H1 (cell line): ENCODE measurements around the gene TCF19. TPM values are rescaled to one million over a fixed set of nuclear protein-coding genes. Genes with fewer than 3 reads are reported as not detected.

Experiments used
- CTCF ChIA-PET: fragments of 300-600 bp; sonication (Branson Sonifier 250); formaldehyde crosslinking; loops from one replicate; lab custom pipeline; 2021; ENCODE audit not compliant: partially characterized antibody; lab: Charles Lee
- POLR2A ChIA-PET: fragments of 300-600 bp; sonication (Branson Sonifier 250); formaldehyde crosslinking; loops from one replicate; lab custom pipeline; 2021; ENCODE audit warnings: inconsistent platforms; ENCODE audit not compliant: partially characterized antibody; lab: Charles Lee
- DNase-seq, 2 experiments: peaks; one replicate each; pipeline versions ENCODE4 v3.0.0 to v3.0.0-alpha.2; 2010 to 2022; ENCODE audit warnings: low spot score in 2 of 2, low read depth in 1 of 2, mixed read lengths in 1 of 2
- FAIRE-seq: peaks from 2 replicates; lab custom pipeline; 2011; peaks lifted over from hg19 to GRCh38; lab: Jason Lieb, UNC
- H2AFZ ChIP-seq: 2 replicates; pipeline ENCODE4 v1.8.1; 2012; ENCODE audit warnings: low read length, inconsistent platforms
- H2AK5ac ChIP-seq: 2 replicates; pipeline ENCODE4 v1.6.1; 2013; ENCODE audit warnings: low read depth, low read length
- H2BK120ac ChIP-seq: replicated peaks from 2 replicates; pipeline ENCODE3; 2013; ENCODE audit warnings: low read depth, low read length, inconsistent platforms
- H2BK12ac ChIP-seq: 2 replicates; pipeline ENCODE4 v1.6.1; 2013; ENCODE audit warnings: low read depth, low read length
- H2BK15ac ChIP-seq: 2 replicates; pipeline ENCODE4 v1.6.1; 2013; ENCODE audit warnings: low read length
- H2BK20ac ChIP-seq: 2 replicates; pipeline ENCODE4 v1.6.1; 2013; ENCODE audit warnings: low read length
- H2BK5ac ChIP-seq: 2 replicates; pipeline ENCODE4 v1.6.1; 2013; ENCODE audit warnings: low read depth, low read length
- H3K14ac ChIP-seq: 2 replicates; pipeline ENCODE4 v1.6.1; 2013; ENCODE audit warnings: inconsistent platforms; ENCODE audit not compliant: insufficient read length
- H3K18ac ChIP-seq: 2 replicates; pipeline ENCODE4 v1.6.1; 2013; ENCODE audit warnings: low read length; ENCODE audit errors: extremely low read depth
- H3K23ac ChIP-seq: 2 replicates; pipeline ENCODE4 v1.6.1; 2013; ENCODE audit warnings: inconsistent platforms; ENCODE audit not compliant: insufficient read length
- H3K23me2 ChIP-seq: 2 replicates; pipeline ENCODE4 v1.6.1; 2013; ENCODE audit warnings: low read depth, low read length
- H3K27ac ChIP-seq: 2 replicates; pipeline ENCODE4 v1.6.1; 2011; ENCODE audit warnings: low read depth, low read length, inconsistent platforms
- H3K27me3 ChIP-seq, 4 experiments: replicated peaks in 1 of 4; 1 replicate in 1 of 4; 2 replicates in 3 of 4; pipeline versions ENCODE4 v1.6.1 to v1.8.1; 2011 to 2013; ENCODE audit warnings: low read length in 3 of 4, mild to moderate bottlenecking in 3 of 4, inconsistent platforms in 2 of 4, mixed read lengths in 2 of 4, moderate library complexity in 1 of 4; ENCODE audit not compliant: control insufficient read depth in 3 of 4, insufficient read depth in 3 of 4; ENCODE audit errors: extremely low read depth in 1 of 4
- H3K36me3 ChIP-seq, 4 experiments: 2 replicates each; pipeline versions ENCODE4 v1.6.1 to v1.8.1; 2011 to 2013; ENCODE audit warnings: mild to moderate bottlenecking in 4 of 4, low read length in 3 of 4, moderate library complexity in 2 of 4, control low read depth in 1 of 4, inconsistent platforms in 1 of 4; ENCODE audit not compliant: insufficient read depth in 4 of 4, control insufficient read depth in 2 of 4
- H3K4ac ChIP-seq: replicated peaks from 2 replicates; pipeline ENCODE3; 2013; ENCODE audit warnings: low read length, low read depth, mixed read lengths, inconsistent platforms; ENCODE audit not compliant: insufficient read length
- H3K4me1 ChIP-seq, 4 experiments: replicated peaks in 1 of 4; 1 replicate in 1 of 4; 2 replicates in 3 of 4; pipeline versions ENCODE4 v1.6.1 to v1.8.1; 2011 to 2013; ENCODE audit warnings: low read length in 3 of 4, inconsistent platforms in 2 of 4, mixed read lengths in 1 of 4; ENCODE audit not compliant: insufficient read depth in 4 of 4, control insufficient read depth in 3 of 4
- H3K4me2 ChIP-seq, 2 experiments: 2 replicates each; pipeline versions ENCODE4 v1.6.1 to v1.8.1; 2011 to 2013; ENCODE audit warnings: low read depth in 2 of 2, low read length in 2 of 2, control low read depth in 1 of 2, inconsistent platforms in 1 of 2, mild to moderate bottlenecking in 1 of 2; ENCODE audit not compliant: insufficient read depth in 1 of 2
- H3K4me3 ChIP-seq, 4 experiments: fragments of 200-600, 300-600 bp in 1 of 4; sonication (generic), shearing (Covaris generic), sonication (Bioruptor Twin) in 1 of 4; 2 replicates each; pipeline versions ENCODE4 v1.5.1 to v1.8.1; 2011 to 2016; ENCODE audit warnings: low read length in 4 of 4, low read depth in 3 of 4, control low read depth in 2 of 4, inconsistent platforms in 2 of 4, mild to moderate bottlenecking in 2 of 4, mixed read lengths in 1 of 4, moderate library complexity in 1 of 4; ENCODE audit not compliant: insufficient read depth in 2 of 4; ENCODE audit errors: extremely low read depth in 1 of 4
- H3K56ac ChIP-seq: replicated peaks from 2 replicates; pipeline ENCODE3; 2013; ENCODE audit warnings: low read depth, mild to moderate bottlenecking, mixed read lengths, low read length, inconsistent platforms; ENCODE audit not compliant: insufficient read length
- H3K79me1 ChIP-seq: 2 replicates; pipeline ENCODE4 v1.6.1; 2013; ENCODE audit warnings: low read depth, low read length, control low read depth
- H3K79me2 ChIP-seq, 2 experiments: 2 replicates each; pipeline versions ENCODE4 v1.6.1 to v1.8.1; 2012 to 2013; ENCODE audit warnings: low read length in 2 of 2, mild to moderate bottlenecking in 2 of 2, inconsistent platforms in 1 of 2; ENCODE audit not compliant: insufficient read depth in 2 of 2, control insufficient read depth in 1 of 2
- H3K9ac ChIP-seq, 4 experiments: replicated peaks in 1 of 4; 1 replicate in 1 of 4; 2 replicates in 3 of 4; pipeline versions ENCODE4 v1.6.1 to v1.8.1; 2011 to 2013; ENCODE audit warnings: low read depth in 3 of 4, low read length in 3 of 4, control low read depth in 2 of 4, mild to moderate bottlenecking in 2 of 4, moderate library complexity in 2 of 4, inconsistent platforms in 1 of 4; ENCODE audit errors: extremely low read depth in 1 of 4
- H3K9me3 ChIP-seq, 2 experiments: 2 replicates each; pipeline versions ENCODE4 v1.6.1 to v1.8.1; 2012 to 2013; ENCODE audit warnings: mild to moderate bottlenecking in 2 of 2, moderate library complexity in 2 of 2, control low read depth in 1 of 2, inconsistent platforms in 1 of 2, low read depth in 1 of 2, low read length in 1 of 2, mixed read lengths in 1 of 2; ENCODE audit not compliant: insufficient read depth in 2 of 2
- H4K20me1 ChIP-seq, 2 experiments: replicated peaks in 1 of 2; 2 replicates each; pipeline versions ENCODE3 to v1.8.1; 2011 to 2013; ENCODE audit warnings: inconsistent platforms in 2 of 2, low read length in 2 of 2, mild to moderate bottlenecking in 1 of 2; ENCODE audit not compliant: insufficient read depth in 2 of 2, control insufficient read depth in 1 of 2
- H4K5ac ChIP-seq: 2 replicates; pipeline ENCODE4 v1.6.1; 2013; ENCODE audit warnings: low read length, low read depth, mixed read lengths, inconsistent platforms; ENCODE audit not compliant: insufficient read length
- H4K8ac ChIP-seq: 2 replicates; pipeline ENCODE4 v1.8.0; 2013; ENCODE audit warnings: mild to moderate bottlenecking, moderate library complexity, low read length, inconsistent platforms; ENCODE audit not compliant: insufficient read depth; ENCODE audit errors: extremely low read depth
- H4K91ac ChIP-seq: replicated peaks from 2 replicates; pipeline ENCODE3; 2013; ENCODE audit warnings: low read length, mixed read lengths, inconsistent platforms; ENCODE audit not compliant: insufficient read length
- CBX5 ChIP-seq: fragments of 300-800, 300-1000 bp; sonication (generic); IDR thresholded peaks from 2 replicates; pipeline ENCODE4 v1.7.1; 2016; ENCODE audit warnings: antibody characterized with exemption, low read length, low read depth
- CBX8 ChIP-seq: fragments of 300-800, 300-1000 bp; sonication (generic); IDR thresholded peaks from 2 replicates; pipeline ENCODE4 v1.7.1; 2016; ENCODE audit warnings: low read depth, low read length, borderline replicate concordance
- CEBPB ChIP-seq: IDR thresholded peaks from 2 replicates; pipeline ENCODE4 v1.6.1; 2012; ENCODE audit warnings: low read depth, low read length
- GTF2F1 ChIP-seq: IDR thresholded peaks from 2 replicates; pipeline ENCODE4 v1.6.1; 2012; ENCODE audit warnings: low read depth, low read length, improper control_type of control experiment, borderline replicate concordance
- NRF1 ChIP-seq: IDR thresholded peaks from 2 replicates; pipeline ENCODE4 v1.6.1; 2011; ENCODE audit warnings: mild to moderate bottlenecking, low read depth, low read length, improper control_type of control experiment
- TAF1 ChIP-seq: IDR thresholded peaks from 2 replicates; pipeline ENCODE4 v1.6.1; 2011; ENCODE audit warnings: mild to moderate bottlenecking, low read depth, low read length
- WGBS, 2 experiments: shearing (Covaris generic) in 1 of 2; methylation state at CpG; one replicate each; pipeline versions ENCODE4 v1.1.6 to v1.1.7; 2013 to 2015; ENCODE audit warnings: low lambda C conversion rate in 2 of 2, mixed read lengths in 2 of 2, inconsistent platforms in 1 of 2, low coverage in 1 of 2, missing lambda C conversion rate in 1 of 2; ENCODE audit not compliant: insufficient replicate concordance in 2 of 2, insufficient coverage in 1 of 2, insufficient read length in 1 of 2; ENCODE audit errors: extremely low coverage in 1 of 2, missing lambda C conversion rate in 1 of 2; 5-methylcytosine and 5-hydroxymethylcytosine counted together
- polyA plus RNA-seq, 7 experiments: library from polyadenylated mRNA; depleted of rRNA in 3 of 7; stranded (reverse) in 5 of 7; unstranded in 2 of 7; fragments of >200 nt in 5 of 7; fragments of 200-250 nt in 2 of 7; gene quantifications; 1 replicate in 5 of 7; 2 replicates in 1 of 7; 4 replicates in 1 of 7; pipeline versions ENCODE4 v1.2.1 to v1.2.3, GENCODE V29; 2011 to 2013; ENCODE audit warnings: missing spikeins in 2 of 7, mixed read lengths in 2 of 7
- total RNA-seq: library from RNA; stranded (reverse); fragmentation: NEBNext Ultra II Directional; extraction: Animal tissue kit (Norgen Biotek cat#: 25700); gene quantifications from 2 replicates; pipeline ENCODE4 v1.2.1, GENCODE V29; 2021

Gene TCF19
- total and polyA plus RNA-seq, 2 of the 8 experiments (the other 6 are each of a cell fraction or from before 2014, with no cell fraction given), result 7.2 to 11.0 TPM

- H3K14ac ChIP-seq, result no peak overlapping the region
- H4K20me1 ChIP-seq, result peaks cover 0 to 1% of the 10 kb centered on the region in 2 experiments
- H2BK12ac ChIP-seq, result no peak overlapping the region
- no peak overlapping the region for H3K23ac ChIP-seq
- ChIA-PET CTCF (interaction anchor here (0.6 to 16.4 kb wide), 5 partner anchors 11 to 53 kb away, joined by 3 to 170 read pairs (median 4); no protein-coding TSS in a partner anchor), POLR2A (interaction anchor here (0.6 to 68.5 kb wide), 3 partner anchors 3 to 444 kb away, joined by 4 to 2251 read pairs (median 2251); partner anchors contain the start of genes CCHCR1, CDSN, POU5F1 and PSORS1C1)
- H4K91ac ChIP-seq, result no peak overlapping the region
- H2AFZ ChIP-seq, result no peak overlapping the region
- no peaks in the 10 kb centered on the region; the same call in 1 of the 2 replicates for H3K23me2 ChIP-seq
- H3K79me2 ChIP-seq, result no peaks in the 10 kb centered on the region
- H3K18ac ChIP-seq, result no peak overlapping the region
- no peaks in the 10 kb centered on the region for H3K9me3 ChIP-seq
- no peak overlapping the region for H2BK20ac ChIP-seq
- H3K4me3 ChIP-seq, result no peak overlapping the region
- peaks cover 2 to 30% (median 6%) of the 10 kb centered on the region in 4 experiments; a peak in 5 of 8 replicates for H3K36me3 ChIP-seq
- H3K9ac ChIP-seq, result no peak overlapping the region
- H4K8ac ChIP-seq, result no peak overlapping the region
- H3K56ac ChIP-seq, result no peak overlapping the region
- DNase-seq (no peak), FAIRE-seq (no peak)
- H2BK120ac ChIP-seq, result no peak overlapping the region
- whole genome bisulfite sequencing, 2 experiments, result 93% methylated on average over 18 of the region's 18 CpGs; no CpG with 5 or more reads in 1 of the 2 experiments
- H3K4me1 ChIP-seq, result peaks cover 0 to 12% (median 6%) of the 10 kb centered on the region in 4 experiments; a peak in 5 of 7 replicates
- no peaks in the 10 kb centered on the region for H3K27me3 ChIP-seq
- no peak overlapping the region for H2BK5ac ChIP-seq
- no peak overlapping the region for H3K4ac ChIP-seq
- no peak overlapping the region for H3K27ac ChIP-seq
- H2AK5ac ChIP-seq, result no peak overlapping the region
- H3K79me1 ChIP-seq, result no peaks in the 10 kb centered on the region
- H3K4me2 ChIP-seq, result no peak overlapping the region
- no peak overlapping the region for H4K5ac ChIP-seq
- no peak overlapping the region for H2BK15ac ChIP-seq
- TF ChIP-seq TAF1 (no peak), CBX5 (no peak), NRF1 (no peak), CEBPB (no peak), GTF2F1 (no peak), CBX8 (no peak)
Observed at GRCh38 chr6:31144296-31144969, 14.0 kb upstream of the TCF19 start.
